ENCODE measurements around the gene MICAL1. TPM values are rescaled to one million over a fixed set of nuclear protein-coding genes. Genes with fewer than 3 reads are reported as not detected.

Gene MICAL1
- total and polyA plus RNA-seq, 2 donors (not counting 3 experiments of a cell fraction or from before 2014, with no cell fraction given): 36.5 to 39.4 TPM

GRCh38 chr6:109469591-109470189 is 14.1 kb upstream of the MICAL1 start:
- Histone ChIP-seq H3K27ac (ENCODE audit: insufficient read depth, low read depth, low read length) (no peak overlapping the region), H2AFZ (ENCODE audit: low read depth, low read length) (no peak overlapping the region), H4K20me1 (replicated peaks; ENCODE audit: control insufficient read depth, extremely low read depth, insufficient read depth, low read length) (no peaks in the 10 kb centered on the region), H3K9me1 (replicated peaks; ENCODE audit: control insufficient read depth, extremely low read depth, insufficient read depth, low read length) (no peaks in the 10 kb centered on the region), H3K4me1 (ENCODE audit: control insufficient read depth, extremely low read depth, insufficient read depth, low read length) (no peaks in the 10 kb centered on the region), H3K4me2 (ENCODE audit: insufficient read depth, low read length) (no peak overlapping the region), H3K9ac (replicated peaks; ENCODE audit: extremely low read depth, insufficient read depth, low read length) (no peak overlapping the region), H3K9me3 (replicated peaks; ENCODE audit: control insufficient read depth, insufficient read depth, low read length) (no peaks in the 10 kb centered on the region), H3K79me2 (ENCODE audit: control insufficient read depth, insufficient read depth, low read length) (no peaks in the 10 kb centered on the region), H3K36me3 (ENCODE audit: control insufficient read depth in 2 of 2, extremely low read depth in 1 of 2, insufficient read depth in 2 of 2, low read length in 2 of 2) (peaks cover 14 to 25% of the 10 kb centered on the region in 2 experiments), H3K27me3 (ENCODE audit: control insufficient read depth in 2 of 2, insufficient read depth in 2 of 2, low read length in 2 of 2) (no peaks in the 10 kb centered on the region), H3K4me3 (replicated peaks in 1 of 3; ENCODE audit: insufficient read depth in 1 of 3, low read depth in 1 of 3, low read length in 3 of 3) (no peak overlapping the region)
- BruUV-seq (replicated peaks): no TSS peak
- no peak for FAIRE-seq
- CTCF ChIA-PET: interaction anchor here (0.9 to 1.0 kb wide), 2 partner anchors 12 to 29 kb away, joined by 3 read pairs; partner anchors contain the start of genes PPIL6 and SMPD2
- dilution Hi-C loops (cut with MboI; ENCODE audit: extremely low pct_ligation_motif_present, low sequenced_read_pairs) (no loop called here), intact Hi-C loops (cut with micrococcal nuclease) (no loop called here)
- POLR2A ChIA-PET: no interaction called here
- no peak for TF ChIP-seq JUN (IDR thresholded peaks at IDR 0.05; ENCODE audit: borderline replicate concordance, insufficient read depth, insufficient read length, low read depth)
- no peak for DNase-seq (ENCODE audit: low read depth, low spot score)

DNA sequence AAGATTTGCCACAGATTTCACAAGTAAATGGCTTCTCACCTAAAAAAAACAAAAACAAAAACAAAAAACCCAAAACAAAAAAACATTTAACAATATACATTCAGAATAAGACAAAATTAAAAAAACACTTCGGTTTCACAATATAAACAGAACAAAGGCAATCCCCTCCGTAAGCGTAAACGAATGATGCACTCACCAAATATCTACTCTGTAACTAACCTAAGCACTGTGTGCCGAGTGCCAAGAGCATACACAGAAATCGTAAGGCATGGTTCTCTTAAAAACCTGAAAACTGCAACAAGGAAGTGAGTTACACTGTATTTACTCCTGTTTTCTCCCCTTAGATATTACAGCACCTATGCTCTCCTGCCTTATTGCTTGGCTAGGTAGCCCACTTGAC is 12.1 kb upstream of the MICAL1 start:
- no peak overlapping the region for H3K27ac ChIP-seq (ENCODE audit: insufficient read depth, low read depth, low read length)
- no peak overlapping the region for H3K4me3 ChIP-seq (replicated peaks in 1 of 3; ENCODE audit: insufficient read depth in 1 of 3, low read depth in 1 of 3, low read length in 3 of 3)
- no peak for TF ChIP-seq GATA2 (IDR thresholded peaks at IDR 0.05; ENCODE audit: insufficient read depth, insufficient read length, low read depth, low read length)
- TF ChIP-seq CTCF (IDR thresholded peaks at IDR 0.05; ENCODE audit: extremely low read depth in 1 of 2, insufficient read depth in 1 of 2, low read depth in 1 of 2, low read length in 2 of 2): no peak
- TF ChIP-seq POLR2A (IDR thresholded peaks at IDR 0.05; ENCODE audit: low read depth, low read length): no peak
- TF ChIP-seq EZH2 (IDR thresholded peaks at IDR 0.05; ENCODE audit: borderline replicate concordance, low read depth, low read length, severe bottlenecking): no peak
- TF ChIP-seq POLR2AphosphoS5 (IDR thresholded peaks at IDR 0.05; ENCODE audit: insufficient read depth, low read depth, low read length): no peak
- no peak for TF ChIP-seq JUN (IDR thresholded peaks at IDR 0.05; ENCODE audit: borderline replicate concordance, insufficient read depth, insufficient read length, low read depth)
- no peak for TF ChIP-seq FOS (IDR thresholded peaks at IDR 0.05; ENCODE audit: borderline replicate concordance, insufficient read depth, low read length)
- TF ChIP-seq MYC (IDR thresholded peaks at IDR 0.05; ENCODE audit: low read depth, low read length): no peak
- TF ChIP-seq MAX (IDR thresholded peaks at IDR 0.05; ENCODE audit: insufficient read depth, insufficient read length): no peak
- H3K9ac ChIP-seq (replicated peaks; ENCODE audit: extremely low read depth, insufficient read depth, low read length): no peak overlapping the region
- BruUV-seq (replicated peaks): no TSS peak
- H3K9me3 ChIP-seq (replicated peaks; ENCODE audit: control insufficient read depth, insufficient read depth, low read length): no peaks in the 10 kb centered on the region
- no peaks in the 10 kb centered on the region for H3K27me3 ChIP-seq (ENCODE audit: control insufficient read depth in 2 of 2, insufficient read depth in 2 of 2, low read length in 2 of 2)
- no peak overlapping the region for H3K4me2 ChIP-seq (ENCODE audit: insufficient read depth, low read length)
- no peaks in the 10 kb centered on the region for H3K4me1 ChIP-seq (ENCODE audit: control insufficient read depth, extremely low read depth, insufficient read depth, low read length)
- DNase-seq (ENCODE audit: low read depth, low spot score) (no peak), FAIRE-seq (no peak)
- H3K79me2 ChIP-seq (ENCODE audit: control insufficient read depth, insufficient read depth, low read length): no peaks in the 10 kb centered on the region
- H3K36me3 ChIP-seq (ENCODE audit: control insufficient read depth in 2 of 2, extremely low read depth in 1 of 2, insufficient read depth in 2 of 2, low read length in 2 of 2): peaks cover 14 to 21% of the 10 kb centered on the region in 2 experiments
- H2AFZ ChIP-seq (ENCODE audit: low read depth, low read length): no peak overlapping the region
- dilution Hi-C loops (cut with MboI; ENCODE audit: extremely low pct_ligation_motif_present, low sequenced_read_pairs): no loop called here
- ChIA-PET POLR2A (no interaction called here), CTCF (no interaction called here)
- no peaks in the 10 kb centered on the region for H4K20me1 ChIP-seq (replicated peaks; ENCODE audit: control insufficient read depth, extremely low read depth, insufficient read depth, low read length)
- H3K9me1 ChIP-seq (replicated peaks; ENCODE audit: control insufficient read depth, extremely low read depth, insufficient read depth, low read length): no peaks in the 10 kb centered on the region
- intact Hi-C loops (cut with micrococcal nuclease): no loop called here
